Measurements from ENCODE around the gene PRSS27. TPM values are rescaled to one million over a fixed set of nuclear protein-coding genes. Genes with fewer than 3 reads are reported as not detected.
"Not testable (repeated sequence)": the region's sequence is repeated elsewhere in the genome, so short reads cannot be mapped to it uniquely, and the experiment has no call there.

Gene PRSS27
- total and polyA plus RNA-seq, 2 donors (not counting 3 experiments of a cell fraction or from before 2014, with no cell fraction given) = 0.33 to 0.53 TPM

DNA sequence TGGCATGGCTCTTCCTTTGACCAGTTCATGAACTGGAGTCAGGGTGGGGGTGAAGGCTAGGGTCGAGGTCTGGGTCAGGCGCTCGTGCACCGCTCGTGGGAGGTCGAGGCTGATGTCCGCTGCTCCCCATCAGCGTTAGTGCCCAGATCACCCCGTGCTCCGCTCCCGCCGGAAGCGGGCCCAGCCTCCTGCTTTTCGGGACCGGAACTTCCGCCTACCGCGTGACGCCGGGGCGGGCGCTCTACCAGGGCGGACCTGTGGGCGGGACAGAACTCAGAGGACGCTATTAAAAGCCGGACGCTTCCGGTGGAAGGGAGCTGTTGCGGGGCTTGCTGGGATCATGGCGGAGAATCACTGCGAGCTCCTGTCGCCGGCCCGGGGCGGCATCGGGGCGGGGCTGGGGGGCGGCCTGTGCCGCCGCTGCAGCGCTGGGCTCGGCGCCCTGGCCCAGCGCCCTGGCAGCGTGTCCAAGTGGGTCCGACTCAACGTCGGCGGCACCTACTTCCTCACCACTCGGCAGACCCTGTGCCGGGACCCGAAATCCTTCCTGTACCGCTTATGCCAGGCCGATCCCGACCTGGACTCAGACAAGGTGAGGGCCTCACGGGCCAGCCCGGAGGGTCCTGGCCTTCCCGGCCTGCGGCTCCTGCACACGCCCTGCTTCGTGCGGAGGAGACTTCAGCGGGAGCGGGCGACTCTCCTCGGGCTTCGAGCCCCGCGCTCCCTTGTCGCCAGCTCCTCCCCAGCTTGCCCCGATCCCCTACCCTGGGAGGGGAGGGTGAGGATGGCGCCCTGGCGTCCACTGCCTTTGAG, 37.6 kb downstream of the PRSS27 start, which contains the start of gene KCTD5:
TSS of gene KCTD5 (plus strand) at position 315 of the 813 bp plus-strand sequence. CDS start at position 341, 26 bp downstream.
- Histone ChIP-seq H3K4me1 (ENCODE audit: control insufficient read depth, extremely low read depth, insufficient read depth, low read length) (peaks cover 6% of the 10 kb centered on the region), H3K27me3 (ENCODE audit: control insufficient read depth in 2 of 2, insufficient read depth in 2 of 2, low read length in 2 of 2) (no peaks in the 10 kb centered on the region), H3K27ac (ENCODE audit: insufficient read depth, low read depth, low read length) (peak within 1 kb of the TSS; percentile 68), H3K4me3 (replicated peaks in 1 of 3; ENCODE audit: insufficient read depth in 1 of 3, low read depth in 1 of 3, low read length in 3 of 3) (peak within 1 kb of the TSS; percentile 65 to 91 (median 75)), H3K36me3 (ENCODE audit: control insufficient read depth in 2 of 2, extremely low read depth in 1 of 2, insufficient read depth in 2 of 2, low read length in 2 of 2) (no peaks in the 10 kb centered on the region), H3K79me2 (ENCODE audit: control insufficient read depth, insufficient read depth, low read length) (peaks cover 34% of the 10 kb centered on the region), H4K20me1 (replicated peaks; ENCODE audit: control insufficient read depth, extremely low read depth, insufficient read depth, low read length) (no peaks in the 10 kb centered on the region), H3K4me2 (ENCODE audit: insufficient read depth, low read length) (peak within 1 kb of the TSS; percentile 84), H3K9ac (replicated peaks; ENCODE audit: extremely low read depth, insufficient read depth, low read length) (peak within 1 kb of the TSS; percentile 96), H3K9me3 (replicated peaks; ENCODE audit: control insufficient read depth, insufficient read depth, low read length) (no peaks in the 10 kb centered on the region), H2AFZ (ENCODE audit: low read depth, low read length) (peak within 1 kb of the TSS; percentile 91), H3K9me1 (replicated peaks; ENCODE audit: control insufficient read depth, extremely low read depth, insufficient read depth, low read length) (no peaks in the 10 kb centered on the region)
- FAIRE-seq (peak; percentile 86), DNase-seq (ENCODE audit: low read depth, low spot score) (peak; percentile 94)
- TF ChIP-seq, protein P1, sequence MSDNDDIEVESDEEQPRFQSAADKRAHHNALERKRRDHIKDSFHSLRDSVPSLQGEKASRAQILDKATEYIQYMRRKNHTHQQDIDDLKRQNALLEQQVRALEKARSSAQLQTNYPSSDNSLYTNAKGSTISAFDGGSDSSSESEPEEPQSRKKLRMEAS (IDR thresholded peaks at IDR 0.05; ENCODE audit: insufficient read depth, insufficient read length) = peak; percentile 75
- no peak for TF ChIP-seq EZH2 (IDR thresholded peaks at IDR 0.05; ENCODE audit: borderline replicate concordance, low read depth, low read length, severe bottlenecking)
- TF ChIP-seq POLR2AphosphoS5 (IDR thresholded peaks at IDR 0.05; ENCODE audit: insufficient read depth, low read depth, low read length) = peak; percentile 98
- peak; percentile 99 for TF ChIP-seq POLR2A (IDR thresholded peaks at IDR 0.05; ENCODE audit: low read depth, low read length)
- TF ChIP-seq FOS (IDR thresholded peaks at IDR 0.05; ENCODE audit: borderline replicate concordance, insufficient read depth, low read length) = no peak
- no TSS peak for BruUV-seq (replicated peaks)
- dilution Hi-C loops (cut with MboI; ENCODE audit: extremely low pct_ligation_motif_present, low sequenced_read_pairs) (no loop called here), intact Hi-C loops (cut with micrococcal nuclease) (loop anchor here (1.0 to 5.0 kb wide), 5 partner anchors 9 to 223 kb away; partner anchors contain the start of genes ELOB and SRRM2)
- ChIA-PET CTCF (interaction anchor here (0.6 to 1.4 kb wide), 6 partner anchors 9 to 416 kb away, joined by 3 to 5 read pairs (median 3); no protein-coding TSS in a partner anchor), POLR2A (interaction anchor here (0.9 to 1.5 kb wide), 5 partner anchors 9 to 166 kb away, joined by 3 to 22 read pairs (median 3); partner anchors contain the start of gene SRRM2)

DNA sequence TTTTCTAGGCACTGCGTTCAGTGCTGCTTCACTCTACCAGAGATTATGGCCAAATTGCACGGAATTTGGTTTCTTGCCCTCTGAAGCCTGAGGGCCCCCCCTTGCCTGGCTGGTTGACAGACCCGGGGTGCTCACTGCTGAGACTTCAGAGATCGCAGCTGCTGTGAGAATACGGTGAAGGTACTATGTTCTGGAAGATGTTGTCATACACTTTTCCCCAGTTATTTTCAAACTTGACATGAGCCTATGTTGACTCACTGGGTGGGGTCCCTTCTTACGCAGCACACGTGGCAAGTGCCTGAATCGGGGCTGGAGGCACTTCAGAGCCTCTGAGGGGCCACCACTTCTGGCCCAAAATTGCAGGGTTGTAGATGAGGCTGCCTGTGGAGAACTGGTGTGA, 39.7 kb downstream of the PRSS27 start:
- intact Hi-C loops (cut with micrococcal nuclease) = loop anchor here (5.0 kb wide), 1 partner anchor 97 kb away; the partner anchor contains the start of gene ELOB
- H4K20me1 ChIP-seq (replicated peaks; ENCODE audit: control insufficient read depth, extremely low read depth, insufficient read depth, low read length); H3K9ac ChIP-seq (replicated peaks; ENCODE audit: extremely low read depth, insufficient read depth, low read length); H3K27ac ChIP-seq (ENCODE audit: insufficient read depth, low read depth, low read length); FAIRE-seq; H3K36me3 ChIP-seq (ENCODE audit: control insufficient read depth in 2 of 2, extremely low read depth in 1 of 2, insufficient read depth in 2 of 2, low read length in 2 of 2); H2AFZ ChIP-seq (ENCODE audit: low read depth, low read length); H3K4me3 ChIP-seq (replicated peaks in 1 of 3; ENCODE audit: insufficient read depth in 1 of 3, low read depth in 1 of 3, low read length in 3 of 3); H3K9me1 ChIP-seq (replicated peaks; ENCODE audit: control insufficient read depth, extremely low read depth, insufficient read depth, low read length); DNase-seq (ENCODE audit: low read depth, low spot score); POLR2A ChIA-PET; H3K27me3 ChIP-seq (ENCODE audit: control insufficient read depth in 2 of 2, insufficient read depth in 2 of 2, low read length in 2 of 2); H3K4me1 ChIP-seq (ENCODE audit: control insufficient read depth, extremely low read depth, insufficient read depth, low read length); H3K4me2 ChIP-seq (ENCODE audit: insufficient read depth, low read length); BruUV-seq (replicated peaks); dilution Hi-C loops (cut with MboI; ENCODE audit: extremely low pct_ligation_motif_present, low sequenced_read_pairs); H3K9me3 ChIP-seq (replicated peaks; ENCODE audit: control insufficient read depth, insufficient read depth, low read length): not testable (repeated sequence)
- CTCF ChIA-PET = interaction anchor here (0.6 kb wide), 1 partner anchor 10 kb away, joined by 3 read pairs; no protein-coding TSS in a partner anchor
- H3K79me2 ChIP-seq (ENCODE audit: control insufficient read depth, insufficient read depth, low read length) = peaks cover 27% of the 10 kb centered on the region

DNA sequence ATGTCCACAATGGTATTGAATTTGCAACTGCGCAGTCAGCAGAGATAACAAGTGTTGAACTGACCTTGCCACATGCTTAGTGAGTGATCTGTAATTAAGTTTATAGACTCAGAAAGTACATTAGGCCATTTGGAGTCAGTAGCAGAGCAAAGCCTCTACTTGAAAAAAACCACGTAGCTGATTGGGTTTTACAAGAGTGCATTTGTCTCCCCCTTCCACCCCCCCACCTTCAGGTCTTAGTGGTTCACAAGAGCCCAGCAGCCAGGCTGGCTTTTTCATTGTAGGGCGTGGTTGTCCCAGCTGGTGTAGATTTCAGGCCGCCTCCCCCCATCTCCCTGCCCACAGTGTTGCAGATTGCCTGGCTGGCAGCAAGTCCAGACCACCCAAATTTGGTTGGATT, 40.1 kb downstream of the PRSS27 start:
- peaks cover 26% of the 10 kb centered on the region for H3K79me2 ChIP-seq (ENCODE audit: control insufficient read depth, insufficient read depth, low read length)
- H3K27ac ChIP-seq (ENCODE audit: insufficient read depth, low read depth, low read length); BruUV-seq (replicated peaks); H3K4me1 ChIP-seq (ENCODE audit: control insufficient read depth, extremely low read depth, insufficient read depth, low read length); H3K27me3 ChIP-seq (ENCODE audit: control insufficient read depth in 2 of 2, insufficient read depth in 2 of 2, low read length in 2 of 2); H4K20me1 ChIP-seq (replicated peaks; ENCODE audit: control insufficient read depth, extremely low read depth, insufficient read depth, low read length); H3K36me3 ChIP-seq (ENCODE audit: control insufficient read depth in 2 of 2, extremely low read depth in 1 of 2, insufficient read depth in 2 of 2, low read length in 2 of 2); H3K4me3 ChIP-seq (replicated peaks in 1 of 3; ENCODE audit: insufficient read depth in 1 of 3, low read depth in 1 of 3, low read length in 3 of 3); H3K4me2 ChIP-seq (ENCODE audit: insufficient read depth, low read length); H2AFZ ChIP-seq (ENCODE audit: low read depth, low read length); DNase-seq (ENCODE audit: low read depth, low spot score); H3K9me3 ChIP-seq (replicated peaks; ENCODE audit: control insufficient read depth, insufficient read depth, low read length); H3K9ac ChIP-seq (replicated peaks; ENCODE audit: extremely low read depth, insufficient read depth, low read length); H3K9me1 ChIP-seq (replicated peaks; ENCODE audit: control insufficient read depth, extremely low read depth, insufficient read depth, low read length); POLR2A ChIA-PET; dilution Hi-C loops (cut with MboI; ENCODE audit: extremely low pct_ligation_motif_present, low sequenced_read_pairs): not testable (repeated sequence)
- intact Hi-C loops (cut with micrococcal nuclease) = loop anchor here (5.0 to 10.0 kb wide), 2 partner anchors 75 to 97 kb away; partner anchors contain the start of gene ELOB
- peak; percentile 8 for FAIRE-seq
- CTCF ChIA-PET = interaction anchor here (0.6 kb wide), 1 partner anchor 10 kb away, joined by 3 read pairs; no protein-coding TSS in a partner anchor

Measured in endothelial cell of umbilical vein (primary cell).